NT2/D1 (cell line): ENCODE measurements around the gene PSME4.
A peak's percentile ranks its signal among the peaks of the same experiment; 100 is the strongest.
"Not testable (repeated sequence)": the region's sequence is repeated elsewhere in the genome, so short reads cannot be mapped to it uniquely, and the experiment has no call there.

ENCODE experiments used
- DNase-seq: peaks from one replicate; pipeline ENCODE4 v3.0.0-alpha.2; 2011; ENCODE audit warnings: low read depth, low spot score
- H3K27me3 ChIP-seq: 2 replicates; pipeline ENCODE4 v1.6.0; 2011; ENCODE audit warnings: mild to moderate bottlenecking; ENCODE audit not compliant: insufficient read length, insufficient read depth
- H3K36me3 ChIP-seq: 2 replicates; pipeline ENCODE4 v1.6.1; 2011; ENCODE audit warnings: mild to moderate bottlenecking, low read length, mixed read lengths; ENCODE audit not compliant: insufficient read depth, insufficient read length
- H3K4me1 ChIP-seq: 2 replicates; pipeline ENCODE4 v1.5.1; 2011; ENCODE audit not compliant: insufficient read depth, insufficient read length
- H3K4me3 ChIP-seq: 2 replicates; pipeline ENCODE4 v1.5.1; 2011; ENCODE audit warnings: low read depth; ENCODE audit not compliant: insufficient read length
- H3K9ac ChIP-seq: 2 replicates; pipeline ENCODE4 v1.6.0; 2011; ENCODE audit warnings: low read depth; ENCODE audit not compliant: insufficient read length
- H3K9me3 ChIP-seq: 2 replicates; pipeline ENCODE4 v1.5.1; 2011; ENCODE audit warnings: mild to moderate bottlenecking, low read length; ENCODE audit not compliant: insufficient read depth
- SUZ12 ChIP-seq: IDR thresholded peaks from 2 replicates; pipeline ENCODE4 v1.6.1; 2011; ENCODE audit not compliant: insufficient read length, insufficient read depth; ENCODE audit errors: extremely low read depth
- YY1 ChIP-seq: IDR thresholded peaks from 2 replicates; pipeline ENCODE4 v1.6.1; 2011; ENCODE audit not compliant: insufficient read length, insufficient read depth
- ZNF274 ChIP-seq: IDR thresholded peaks from 2 replicates; pipeline ENCODE4 v1.6.1; 2011; ENCODE audit warnings: mild to moderate bottlenecking, low read depth, low read length

Gene PSME4

DNA sequence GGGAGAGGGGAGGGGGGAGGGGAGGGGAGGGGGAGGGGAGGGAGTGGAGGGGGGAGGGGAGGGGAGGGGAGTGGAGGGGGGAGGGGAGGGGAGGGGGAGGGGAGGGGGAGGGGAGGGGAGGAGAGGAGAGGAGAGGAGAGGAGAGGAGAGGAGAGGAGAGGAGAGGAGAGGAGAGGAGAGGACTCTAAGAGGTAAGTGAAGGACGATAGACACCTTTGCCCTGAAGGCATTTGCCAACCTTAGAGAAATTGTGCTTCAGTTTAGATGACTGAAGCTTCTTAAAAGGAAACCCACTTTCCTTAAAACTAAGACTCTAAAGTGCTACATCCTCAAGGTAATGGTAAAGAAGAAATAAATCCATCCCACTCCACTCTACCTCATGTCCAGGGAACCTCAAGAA is 130.2 kb downstream of the PSME4 start:
- Histone ChIP-seq H3K27me3 (no peaks in the 10 kb centered on the region), H3K9ac (no peak overlapping the region), H3K36me3 (no peaks in the 10 kb centered on the region), H3K4me1 (no peaks in the 10 kb centered on the region), H3K9me3 (no peaks in the 10 kb centered on the region), H3K4me3 (no peak overlapping the region)
- DNase-seq, result no peak
- TF ChIP-seq YY1 (no peak), ZNF274 (no peak), SUZ12 (no peak)

DNA sequence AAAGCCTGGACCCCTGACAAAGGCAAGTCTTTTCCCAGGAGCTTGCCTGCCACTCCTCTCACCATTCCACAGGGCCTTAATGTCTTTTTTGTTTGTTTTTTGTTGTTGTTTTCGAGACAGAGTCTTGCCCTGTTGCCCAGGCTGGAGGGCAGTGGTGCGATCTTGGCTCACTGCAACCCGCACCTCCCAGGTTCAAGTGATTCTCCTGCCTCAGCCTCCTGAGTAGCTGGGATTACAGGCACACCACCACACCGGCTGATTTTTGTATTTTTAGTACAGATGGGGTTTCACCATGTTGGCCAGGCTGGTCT is 140.9 kb downstream of the PSME4 start:
- H3K4me3 ChIP-seq, H3K27me3 ChIP-seq, H3K36me3 ChIP-seq, H3K9me3 ChIP-seq, H3K4me1 ChIP-seq, DNase-seq, H3K9ac ChIP-seq: not testable (repeated sequence)

DNA sequence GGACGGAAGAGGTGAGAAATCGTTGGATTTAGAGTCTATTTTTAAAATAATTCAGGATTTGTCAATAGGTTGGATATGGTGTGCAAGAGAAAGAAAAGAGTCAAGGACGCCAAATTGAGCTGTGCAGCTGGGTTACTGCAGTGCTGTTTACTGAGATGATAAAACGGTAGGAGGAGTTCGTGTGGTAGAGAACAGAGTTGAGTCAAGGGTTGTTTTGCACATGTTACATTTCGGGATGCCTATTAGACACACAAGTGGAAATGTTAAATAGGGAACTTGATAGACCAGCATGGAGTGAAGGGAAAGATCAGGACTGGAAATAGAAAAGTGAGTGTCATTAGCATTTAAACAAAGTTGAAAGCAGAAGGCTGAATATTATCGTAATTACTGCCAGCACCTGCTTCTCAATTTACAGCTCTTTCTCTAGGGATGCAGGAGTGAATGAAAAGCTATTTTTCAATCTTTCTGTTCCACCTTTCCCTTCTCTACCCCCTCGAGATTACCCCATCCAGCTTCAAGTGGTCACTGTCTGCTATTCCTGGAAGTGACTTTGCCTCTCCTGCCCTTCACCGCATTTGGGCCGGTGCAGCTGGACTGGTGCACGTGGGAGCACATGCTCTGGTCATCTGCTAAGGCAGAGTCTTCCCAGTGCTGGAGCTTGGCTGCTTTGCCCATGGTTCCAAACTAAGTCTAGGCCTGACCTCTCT is 141.4 kb downstream of the PSME4 start:
- H3K36me3 ChIP-seq, result no peaks in the 10 kb centered on the region
- TF ChIP-seq YY1 (no peak), SUZ12 (no peak), ZNF274 (no peak)
- no peak for DNase-seq

DNA sequence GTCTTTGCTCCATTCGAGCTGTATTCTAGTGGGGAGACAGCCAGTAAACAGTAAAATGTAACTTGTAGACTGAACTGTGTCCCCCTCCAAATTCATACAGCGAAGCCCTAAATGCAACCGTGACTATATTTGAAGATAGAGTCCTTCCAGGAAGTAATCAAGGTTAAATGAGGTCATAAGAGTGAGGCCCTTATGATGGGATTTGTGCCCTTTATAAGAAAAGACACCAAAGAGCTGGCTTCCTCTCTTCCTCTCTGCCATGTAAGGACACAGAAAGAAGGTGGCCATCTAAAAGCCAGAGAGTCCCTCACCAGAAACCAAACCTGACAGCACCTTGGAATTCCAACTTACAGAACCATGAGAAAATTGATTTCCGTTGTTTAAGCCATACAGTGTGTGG is 142.5 kb downstream of the PSME4 start:
- H3K4me1 ChIP-seq, result no peaks in the 10 kb centered on the region
- no peaks in the 10 kb centered on the region for H3K36me3 ChIP-seq
- TF ChIP-seq SUZ12, result no peak
- TF ChIP-seq ZNF274, result no peak
- TF ChIP-seq YY1, result no peak
- DNase-seq, result no peak
- no peaks in the 10 kb centered on the region for H3K9me3 ChIP-seq
- no peak overlapping the region for H3K4me3 ChIP-seq
- H3K27me3 ChIP-seq, result no peaks in the 10 kb centered on the region
- no peak overlapping the region for H3K9ac ChIP-seq

More for the DNA sequence above, 141.4 kb downstream of the PSME4 start:
- no peaks in the 10 kb centered on the region for H3K4me1 ChIP-seq
- no peaks in the 10 kb centered on the region for H3K27me3 ChIP-seq
- no peak overlapping the region for H3K4me3 ChIP-seq
- H3K9me3 ChIP-seq, result no peaks in the 10 kb centered on the region
- H3K9ac ChIP-seq, result no peak overlapping the region

DNA sequence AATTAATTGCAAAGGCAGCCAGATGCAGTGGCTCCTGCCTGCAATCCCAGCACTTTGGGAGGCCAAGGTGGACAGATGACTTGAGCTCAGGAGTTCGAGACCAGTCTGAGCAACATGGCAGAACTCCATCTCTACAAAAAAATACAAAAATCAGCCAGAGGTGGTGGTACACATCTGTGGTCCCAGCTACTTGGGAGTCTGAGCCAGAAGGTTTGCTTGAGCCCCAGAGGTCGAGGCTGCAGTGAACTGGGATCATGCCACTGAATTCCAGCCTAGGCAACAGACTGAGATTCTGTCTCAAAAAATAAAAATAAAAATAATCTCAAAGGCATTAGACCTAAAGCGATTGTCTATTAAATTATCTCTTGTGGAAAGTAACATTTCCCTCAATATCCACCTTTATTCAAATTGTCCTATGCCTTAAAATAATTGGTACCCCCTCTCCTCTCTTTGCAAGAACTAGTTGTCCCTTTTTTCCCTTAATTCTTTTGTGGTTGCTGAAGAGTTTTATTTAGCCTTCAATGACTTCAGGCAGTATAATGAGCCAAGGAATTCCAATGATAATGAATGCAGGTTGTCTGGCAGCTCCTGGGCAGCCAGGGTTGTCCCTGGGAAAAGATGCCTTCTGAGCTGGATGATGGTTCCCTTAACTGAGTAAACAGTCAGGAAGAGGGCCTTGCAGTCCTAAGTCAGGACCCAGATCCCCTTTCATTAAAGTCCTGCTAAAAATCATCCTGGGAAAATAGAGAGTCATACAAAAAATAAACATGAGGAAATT is 143.2 kb downstream of the PSME4 start:
- Histone ChIP-seq H3K4me3 (no peak overlapping the region), H3K27me3 (no peaks in the 10 kb centered on the region), H3K36me3 (no peaks in the 10 kb centered on the region), H3K4me1 (no peaks in the 10 kb centered on the region), H3K9me3 (no peaks in the 10 kb centered on the region), H3K9ac (no peak overlapping the region)
- peak; percentile 42 for DNase-seq
- TF ChIP-seq YY1 (no peak), SUZ12 (no peak), ZNF274 (no peak)

DNA sequence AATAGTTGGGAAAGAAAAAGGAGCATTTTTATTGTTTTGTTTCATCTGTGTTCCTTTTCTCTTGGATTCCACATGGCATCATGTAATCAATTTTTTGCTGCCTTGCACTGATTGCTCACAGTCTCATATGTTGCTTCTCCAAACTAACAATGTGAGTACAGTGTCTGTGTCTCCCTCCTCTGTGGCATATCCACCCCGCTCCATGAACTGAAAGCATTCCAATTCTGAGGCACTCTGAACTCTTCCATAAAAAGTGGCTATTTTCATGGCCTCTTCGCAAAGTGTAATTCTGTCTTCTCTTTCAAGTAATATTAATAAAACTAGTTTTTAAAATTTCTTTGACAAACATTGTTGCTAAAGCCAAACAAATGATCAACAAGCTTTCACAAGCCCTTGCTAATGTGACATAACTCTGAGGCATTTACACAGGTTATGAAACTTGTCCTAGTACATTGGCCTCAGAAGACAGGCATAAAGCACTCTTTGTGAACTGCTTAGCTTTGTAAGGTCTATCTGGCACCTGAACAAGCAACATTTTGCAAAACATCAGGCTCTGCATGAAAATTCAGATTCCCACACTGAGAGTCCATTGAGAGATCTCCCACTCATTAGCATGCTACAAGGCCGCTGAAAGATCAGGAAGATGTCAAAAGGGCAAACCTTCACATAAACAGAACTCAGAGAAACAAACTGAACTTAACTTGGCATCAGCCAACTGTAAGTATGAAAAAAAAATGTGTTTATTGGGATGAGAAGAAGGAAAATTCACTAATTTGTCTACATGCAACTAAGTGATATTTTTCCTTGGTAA is 144.0 kb downstream of the PSME4 start:
- Histone ChIP-seq H3K4me3 (no peak overlapping the region), H3K27me3 (no peaks in the 10 kb centered on the region), H3K9ac (no peak overlapping the region), H3K4me1 (no peaks in the 10 kb centered on the region), H3K9me3 (no peaks in the 10 kb centered on the region), H3K36me3 (no peaks in the 10 kb centered on the region)
- TF ChIP-seq YY1 (no peak), ZNF274 (no peak), SUZ12 (no peak)
- DNase-seq, result no peak

DNA sequence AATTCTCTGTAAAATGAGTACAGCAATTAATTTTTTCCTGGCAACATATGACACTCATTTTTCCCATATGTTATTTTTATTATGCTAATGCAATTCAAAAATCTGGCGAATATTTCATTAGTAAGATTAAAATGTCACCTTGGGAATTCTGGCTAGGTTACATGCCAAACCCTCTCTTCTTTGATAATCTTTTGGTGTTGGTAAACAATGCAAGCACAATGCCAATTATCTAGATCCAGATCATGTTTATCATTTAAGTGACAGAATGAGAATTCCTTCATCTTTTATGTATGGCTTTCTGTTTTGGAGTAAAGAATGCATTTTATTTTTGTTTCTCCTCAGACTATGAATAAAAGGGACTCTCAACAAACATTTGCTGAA is 144.8 kb downstream of the PSME4 start:
- Histone ChIP-seq H3K4me1 (no peaks in the 10 kb centered on the region), H3K9me3 (no peaks in the 10 kb centered on the region), H3K4me3 (no peak overlapping the region), H3K36me3 (no peaks in the 10 kb centered on the region), H3K27me3 (no peaks in the 10 kb centered on the region), H3K9ac (no peak overlapping the region)
- DNase-seq, result no peak
- no peak for TF ChIP-seq ZNF274
- no peak for TF ChIP-seq SUZ12
- no peak for TF ChIP-seq YY1

DNA sequence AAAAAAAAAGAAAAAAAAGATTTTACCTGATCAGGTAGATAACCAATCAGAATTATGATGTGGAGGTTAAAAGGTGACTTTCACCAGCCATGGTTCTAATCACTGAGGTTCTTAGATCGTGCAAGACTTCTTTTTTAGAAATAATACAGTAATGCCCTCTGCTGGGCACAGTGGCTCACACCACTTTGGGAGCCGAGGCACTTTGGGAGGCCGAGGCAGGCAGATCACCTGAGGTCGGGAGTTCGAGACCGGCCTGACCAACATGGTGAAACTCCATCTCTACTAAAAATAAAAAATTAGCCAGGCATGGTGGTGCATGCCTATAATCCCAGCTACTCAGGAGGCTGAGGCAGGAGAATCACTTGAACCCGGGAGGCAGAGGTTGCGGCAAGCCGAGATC is 147.2 kb downstream of the PSME4 start:
- H3K9me3 ChIP-seq, DNase-seq, H3K27me3 ChIP-seq, H3K4me1 ChIP-seq, H3K9ac ChIP-seq, H3K36me3 ChIP-seq, H3K4me3 ChIP-seq: not testable (repeated sequence)
